GM23338 (cell line): ENCODE data around the gene UNC13C. TPM values are rescaled to one million over a fixed set of nuclear protein-coding genes. Genes with fewer than 3 reads are reported as not detected.

Experiments
- EZH2phosphoT487 ChIP-seq: fragments of 200-600 bp; sonication (generic); IDR thresholded peaks from one replicate; pipeline ENCODE4 v1.8.1; 2018; ENCODE audit warnings: antibody characterized with exemption; ENCODE audit not compliant: unreplicated experiment
- NANOG ChIP-seq: IDR thresholded peaks from 2 replicates; pipeline ENCODE4 v1.6.1; 2016; ENCODE audit warnings: antibody characterized with exemption, borderline replicate concordance
- POLR2AphosphoS5 ChIP-seq: IDR thresholded peaks from 2 replicates; pipeline ENCODE4 v1.6.1; 2016; ENCODE audit warnings: antibody characterized with exemption, low read depth
- ZNF462 ChIP-seq: fragments of 250-450 bp; sonication (Bioruptor Pico); IDR thresholded peaks from 2 replicates; pipeline ENCODE4 v1.5.0; 2020; ENCODE audit warnings: mild to moderate bottlenecking, moderate library complexity
- polyA plus RNA-seq: library from polyadenylated mRNA; unstranded; fragments of >200 nt; fragmentation: Nextera tagmentation; extraction: Ambion mirVana; gene quantifications from 2 replicates; pipeline ENCODE4 v1.2.1, GENCODE V29; 2016
- total RNA-seq: library from RNA; depleted of rRNA; stranded (reverse); fragments of >200 nt; shearing (Covaris generic); gene quantifications from 2 replicates; pipeline ENCODE4 v1.2.3, GENCODE V29; 2014; rRNA removed

The UNC13C gene
- total and polyA plus RNA-seq, 2 experiments from 2014 or later: 0.03 TPM; not detected in 1

- TF ChIP-seq ZNF462 (no peak), NANOG (no peak), POLR2AphosphoS5 (no peak), EZH2phosphoT487 (no peak)
These were observed 703.3 kb downstream of the UNC13C start (continued) for GRCh38 chr15:54681584-54681983.

Other genes with a start within 250 kb of the UNC13C start
- 1.9 and 2.1 TPM in 2 replicates for gene WDR72, start 218.8 kb upstream of the UNC13C start, total RNA-seq
- gene WDR72, start 218.8 kb upstream of the UNC13C start, polyA plus RNA-seq: 0.56 and 0.99 TPM in 2 replicates